ENCODE measurements around the gene ZNF789. TPM values are rescaled to one million over a fixed set of nuclear protein-coding genes. Genes with fewer than 3 reads are reported as not detected.

Gene ZNF789
- total RNA-seq, 1 experiment from 2014 or later, result 38.8 TPM

- H3K27ac ChIP-seq, result no peak overlapping the region
- peaks cover 15% of the 10 kb centered on the region; the same call in 1 of the 2 replicates for H4K20me1 ChIP-seq (ENCODE audit: insufficient read depth)
- TF ChIP-seq EZH2 (IDR thresholded peaks at IDR 0.05; ENCODE audit: low read depth) (no peak), CTCF (conservative IDR thresholded peaks at IDR 0.05) (no peak)
- H3K79me2 ChIP-seq (ENCODE audit: low read depth), result no peaks in the 10 kb centered on the region
- intact Hi-C loops (cut with micrococcal nuclease; ENCODE audit: unreplicated experiment), result no loop called here
- no peak for DNase-seq
- H3K4me1 ChIP-seq (replicated peaks; ENCODE audit: insufficient read depth), result no peaks in the 10 kb centered on the region
- no peak overlapping the region for H3K4me2 ChIP-seq
- H3K9me3 ChIP-seq (ENCODE audit: insufficient read depth, low read depth), result no peaks in the 10 kb centered on the region
- POLR2A ChIA-PET (ENCODE audit: unreplicated experiment), result no interaction called here
- no TSS peak for BruUV-seq (replicated peaks)
- CTCF ChIA-PET, result no interaction called here
- no peaks in the 10 kb centered on the region for H3K27me3 ChIP-seq (ENCODE audit: insufficient read depth, low read depth)
- peaks cover 10% of the 10 kb centered on the region for H3K36me3 ChIP-seq (ENCODE audit: low read depth)
- H3K9me2 ChIP-seq (ENCODE audit: insufficient read depth), result no peaks in the 10 kb centered on the region
- H2AFZ ChIP-seq, result no peak overlapping the region
- peaks cover 5% of the 10 kb centered on the region; the same call in 1 of the 2 replicates for H3F3A ChIP-seq (ENCODE audit: insufficient read depth, low read depth)
- no peak overlapping the region for H3K4me3 ChIP-seq
These were observed 20.1 kb upstream of the ZNF789 start for GRCh38 chr7:99452541-99452940.

GRCh38 chr7:99453105-99453504 lies 19.6 kb upstream of the ZNF789 start:
- Histone ChIP-seq H2AFZ (no peak overlapping the region), H3F3A (ENCODE audit: insufficient read depth, low read depth) (peaks cover 8% of the 10 kb centered on the region; the same call in 1 of the 2 replicates), H3K36me3 (ENCODE audit: low read depth) (peaks cover 10% of the 10 kb centered on the region), H3K4me2 (no peak overlapping the region), H3K4me1 (replicated peaks; ENCODE audit: insufficient read depth) (no peaks in the 10 kb centered on the region), H3K4me3 (no peak overlapping the region), H3K9me2 (ENCODE audit: insufficient read depth) (no peaks in the 10 kb centered on the region), H3K9me3 (ENCODE audit: insufficient read depth, low read depth) (no peaks in the 10 kb centered on the region), H3K79me2 (ENCODE audit: low read depth) (no peaks in the 10 kb centered on the region), H3K27ac (no peak overlapping the region), H3K27me3 (ENCODE audit: insufficient read depth, low read depth) (no peaks in the 10 kb centered on the region), H4K20me1 (ENCODE audit: insufficient read depth) (peaks cover 13% of the 10 kb centered on the region)
- intact Hi-C loops (cut with micrococcal nuclease; ENCODE audit: unreplicated experiment), result no loop called here
- TF ChIP-seq CTCF (conservative IDR thresholded peaks at IDR 0.05) (no peak), EZH2 (IDR thresholded peaks at IDR 0.05; ENCODE audit: low read depth) (no peak)
- ChIA-PET CTCF (no interaction called here), POLR2A (ENCODE audit: unreplicated experiment) (no interaction called here)
- no TSS peak for BruUV-seq (replicated peaks)
- no peak for DNase-seq

- ChIA-PET POLR2A (ENCODE audit: unreplicated experiment) (no interaction called here), CTCF (no interaction called here)
- TF ChIP-seq CTCF (conservative IDR thresholded peaks at IDR 0.05) (no peak), EZH2 (IDR thresholded peaks at IDR 0.05; ENCODE audit: low read depth) (no peak)
- H3K4me3 ChIP-seq, result no peak overlapping the region
- H3K4me1 ChIP-seq (replicated peaks; ENCODE audit: insufficient read depth), result no peaks in the 10 kb centered on the region
- H4K20me1 ChIP-seq (ENCODE audit: insufficient read depth), result peaks cover 34% of the 10 kb centered on the region
- BruUV-seq (replicated peaks), result no TSS peak
- H3K9me3 ChIP-seq (ENCODE audit: insufficient read depth, low read depth), result no peaks in the 10 kb centered on the region
- no peak overlapping the region for H3K4me2 ChIP-seq
- H3K27me3 ChIP-seq (ENCODE audit: insufficient read depth, low read depth), result no peaks in the 10 kb centered on the region
- peaks cover 22% of the 10 kb centered on the region; the same call in 1 of the 2 replicates for H3F3A ChIP-seq (ENCODE audit: insufficient read depth, low read depth)
- H3K79me2 ChIP-seq (ENCODE audit: low read depth), result peaks cover 22% of the 10 kb centered on the region
- no peak for DNase-seq
- no peak overlapping the region for H2AFZ ChIP-seq
- intact Hi-C loops (cut with micrococcal nuclease; ENCODE audit: unreplicated experiment), result no loop called here
- H3K36me3 ChIP-seq (ENCODE audit: low read depth), result peaks cover 20% of the 10 kb centered on the region
- H3K9me2 ChIP-seq (ENCODE audit: insufficient read depth), result no peaks in the 10 kb centered on the region
- no peak overlapping the region for H3K27ac ChIP-seq
These were observed 16.8 kb upstream of the ZNF789 start for GRCh38 chr7:99455874-99456273.

Measured in PC-9 (cell line).